Measurements from ENCODE around the gene TBCD.

- TF ChIP-seq, protein P1, sequence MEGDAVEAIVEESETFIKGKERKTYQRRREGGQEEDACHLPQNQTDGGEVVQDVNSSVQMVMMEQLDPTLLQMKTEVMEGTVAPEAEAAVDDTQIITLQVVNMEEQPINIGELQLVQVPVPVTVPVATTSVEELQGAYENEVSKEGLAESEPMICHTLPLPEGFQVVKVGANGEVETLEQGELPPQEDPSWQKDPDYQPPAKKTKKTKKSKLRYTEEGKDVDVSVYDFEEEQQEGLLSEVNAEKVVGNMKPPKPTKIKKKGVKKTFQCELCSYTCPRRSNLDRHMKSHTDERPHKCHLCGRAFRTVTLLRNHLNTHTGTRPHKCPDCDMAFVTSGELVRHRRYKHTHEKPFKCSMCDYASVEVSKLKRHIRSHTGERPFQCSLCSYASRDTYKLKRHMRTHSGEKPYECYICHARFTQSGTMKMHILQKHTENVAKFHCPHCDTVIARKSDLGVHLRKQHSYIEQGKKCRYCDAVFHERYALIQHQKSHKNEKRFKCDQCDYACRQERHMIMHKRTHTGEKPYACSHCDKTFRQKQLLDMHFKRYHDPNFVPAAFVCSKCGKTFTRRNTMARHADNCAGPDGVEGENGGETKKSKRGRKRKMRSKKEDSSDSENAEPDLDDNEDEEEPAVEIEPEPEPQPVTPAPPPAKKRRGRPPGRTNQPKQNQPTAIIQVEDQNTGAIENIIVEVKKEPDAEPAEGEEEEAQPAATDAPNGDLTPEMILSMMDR (conservative IDR thresholded peaks at IDR 0.05 in 1 of 2, IDR thresholded peaks at IDR 0.05 in 1 of 2; ENCODE audit: low read depth in 1 of 2, low read length in 2 of 2), result no peak
- no peak for TF ChIP-seq EZH2 (IDR thresholded peaks at IDR 0.05; ENCODE audit: low read length, missing control alignments)
These were observed 190.6 kb downstream of the TBCD start for GRCh38 chr17:82942166-82943130.

All from fibroblast of lung (primary cell).